IMR-90 (cell line): ENCODE measurements around the gene ACAP2. TPM values are rescaled to one million over a fixed set of nuclear protein-coding genes. Genes with fewer than 3 reads are reported as not detected.

ENCODE experiments used
- ATAC-seq: fragments of 200-7000 bp; cut with Tn5 transposase; 2 replicates; pipeline ENCODE4 v1.9.1; 2020; ENCODE audit warnings: low read depth, mild to moderate bottlenecking, moderate library complexity
- BruUV-seq: library from RNA; stranded (reverse); fragments of 400-500 nt; replicated peaks from 2 replicates; lab custom pipeline; 2021; lab: Mats Ljungman, UMichigan
- CTCF ChIA-PET: fragments of 300-600 bp; formaldehyde crosslinking; extraction: SDS; loops from one replicate; lab custom pipeline; 2021; ENCODE audit warnings: antibody characterized with exemption; lab: Yijun Ruan, JAX
- POLR2A ChIA-PET: fragments of 300-600 bp; sonication (Branson Sonifier 250); formaldehyde crosslinking; loops from one replicate; lab custom pipeline; 2022; ENCODE audit warnings: antibody characterized with exemption; ENCODE audit not compliant: unreplicated experiment; lab: Charles Lee
- DNase-seq: peaks from one replicate; pipeline ENCODE4 v3.0.0; 2013
- H2AFZ ChIP-seq: replicated peaks from 2 replicates; pipeline ENCODE3; 2013; ENCODE audit warnings: low read length, mild to moderate bottlenecking; ENCODE audit not compliant: poor library complexity
- H2AK5ac ChIP-seq: 2 replicates; pipeline ENCODE4 v1.6.1; 2013; ENCODE audit warnings: low read depth, low read length, inconsistent platforms
- H2AK9ac ChIP-seq: replicated peaks from 2 replicates; pipeline ENCODE3; 2013; ENCODE audit warnings: mild to moderate bottlenecking, low read depth, low read length, moderate library complexity; ENCODE audit not compliant: poor library complexity
- H2BK120ac ChIP-seq: 2 replicates; pipeline ENCODE4 v1.6.1; 2013; ENCODE audit warnings: low read depth, low read length, inconsistent platforms
- H2BK15ac ChIP-seq: 3 replicates; pipeline ENCODE4 v1.6.1; 2013; ENCODE audit warnings: low read depth, low read length, inconsistent platforms
- H2BK20ac ChIP-seq: 2 replicates; pipeline ENCODE4 v1.6.1; 2013; ENCODE audit warnings: low read depth, mild to moderate bottlenecking, inconsistent platforms, low read length, moderate library complexity
- H2BK5ac ChIP-seq: 2 replicates; pipeline ENCODE4 v1.6.1; 2013; ENCODE audit warnings: mild to moderate bottlenecking, low read depth, low read length, inconsistent platforms; ENCODE audit not compliant: poor library complexity, severe bottlenecking
- H3K14ac ChIP-seq: replicated peaks from 2 replicates; pipeline ENCODE4 v1.6.1; 2013; ENCODE audit warnings: low read depth, low read length, inconsistent platforms
- H3K18ac ChIP-seq: 2 replicates; pipeline ENCODE4 v1.6.1; 2013; ENCODE audit warnings: low read depth, low read length, control low read depth
- H3K23ac ChIP-seq: 2 replicates; pipeline ENCODE4 v1.6.1; 2013; ENCODE audit warnings: low read depth, low read length, inconsistent platforms
- H3K27ac ChIP-seq: 2 replicates; pipeline ENCODE4 v1.5.1; 2013; ENCODE audit warnings: mild to moderate bottlenecking, control low read depth, low read length; ENCODE audit not compliant: insufficient read depth
- H3K27me3 ChIP-seq: 2 replicates; pipeline ENCODE4 v1.6.1; 2013; ENCODE audit warnings: low read length; ENCODE audit not compliant: control insufficient read depth, insufficient read depth
- H3K36me3 ChIP-seq: 2 replicates; pipeline ENCODE4 v1.6.1; 2013; ENCODE audit warnings: low read length, mixed read lengths; ENCODE audit not compliant: control insufficient read depth, insufficient read depth
- H3K4ac ChIP-seq: 2 replicates; pipeline ENCODE4 v1.6.1; 2013; ENCODE audit warnings: low read depth, low read length, inconsistent platforms
- H3K4me1 ChIP-seq: 2 replicates; pipeline ENCODE4 v1.6.1; 2013; ENCODE audit warnings: low read length, mixed read lengths; ENCODE audit not compliant: control insufficient read depth, insufficient read depth
- H3K4me2 ChIP-seq: 2 replicates; pipeline ENCODE4 v1.6.1; 2013; ENCODE audit warnings: low read depth, mild to moderate bottlenecking, control low read depth, low read length, moderate library complexity
- H3K4me3 ChIP-seq: 2 replicates; pipeline ENCODE4 v1.5.1; 2013; ENCODE audit warnings: low read depth, mild to moderate bottlenecking, control low read depth, low read length, moderate library complexity; ENCODE audit not compliant: insufficient read depth
- H3K56ac ChIP-seq: 2 replicates; pipeline ENCODE4 v1.6.1; 2013; ENCODE audit warnings: low read length, inconsistent platforms; ENCODE audit not compliant: insufficient read depth; ENCODE audit errors: extremely low read depth
- H3K79me1 ChIP-seq, 2 experiments: 2 replicates each; pipeline ENCODE4 v1.6.1; 2013; ENCODE audit warnings: low read length in 2 of 2, inconsistent platforms in 1 of 2, low read depth in 1 of 2
- H3K9ac ChIP-seq: 2 replicates; pipeline ENCODE4 v1.6.1; 2013; ENCODE audit warnings: low read depth, low read length, control low read depth
- H3K9me1 ChIP-seq: 2 replicates; pipeline ENCODE4 v1.6.1; 2013; ENCODE audit warnings: low read length, inconsistent platforms; ENCODE audit not compliant: insufficient read depth
- H3K9me3 ChIP-seq: 2 replicates; pipeline ENCODE4 v1.6.1; 2013; ENCODE audit warnings: low read length; ENCODE audit not compliant: control insufficient read depth, insufficient read depth
- H4K20me1 ChIP-seq: 2 replicates; pipeline ENCODE4 v1.6.1; 2013; ENCODE audit warnings: low read length, inconsistent platforms; ENCODE audit not compliant: insufficient read depth
- H4K5ac ChIP-seq: 2 replicates; pipeline ENCODE4 v1.6.1; 2013; ENCODE audit warnings: mild to moderate bottlenecking, low read depth, low read length, control low read depth
- H4K8ac ChIP-seq, 2 experiments: 2 replicates each; pipeline ENCODE4 v1.6.1; 2013; ENCODE audit warnings: low read depth in 2 of 2, low read length in 2 of 2, control low read depth in 1 of 2, inconsistent platforms in 1 of 2
- H4K91ac ChIP-seq: 2 replicates; pipeline ENCODE4 v1.6.1; 2013; ENCODE audit warnings: low read depth, low read length, inconsistent platforms; ENCODE audit not compliant: insufficient read depth
- BHLHE40 ChIP-seq: fragments of 150-350 bp; IDR thresholded peaks from 2 replicates; pipeline ENCODE4 v1.6.1; 2016; ENCODE audit warnings: mild to moderate bottlenecking, low read depth, low read length
- CEBPB ChIP-seq: IDR thresholded peaks from 2 replicates; pipeline ENCODE4 v1.6.1; 2012; ENCODE audit warnings: low read depth, low read length, improper control_type of control experiment
- CHD1 ChIP-seq: IDR thresholded peaks from 2 replicates; pipeline ENCODE4 v1.6.1; 2012; ENCODE audit warnings: low read depth, low read length, improper control_type of control experiment
- ELK1 ChIP-seq: fragments of 150-350 bp; IDR thresholded peaks from 2 replicates; pipeline ENCODE4 v1.6.1; 2016; ENCODE audit warnings: low read depth, mild to moderate bottlenecking, low read length, moderate library complexity, borderline replicate concordance
- FOS ChIP-seq: fragments of 150-350 bp; IDR thresholded peaks from 2 replicates; pipeline ENCODE4 v1.6.1; 2016; ENCODE audit warnings: low read depth, low read length
- MAFK ChIP-seq: IDR thresholded peaks from 2 replicates; pipeline ENCODE4 v1.6.1; 2012; ENCODE audit warnings: low read depth, low read length, improper control_type of control experiment
- MXI1 ChIP-seq: IDR thresholded peaks from 2 replicates; pipeline ENCODE4 v1.6.1; 2012; ENCODE audit warnings: low read depth, mild to moderate bottlenecking, low read length, moderate library complexity, borderline replicate concordance
- POLR2A ChIP-seq: IDR thresholded peaks from 2 replicates; pipeline ENCODE4 v1.6.1; 2012; ENCODE audit warnings: mild to moderate bottlenecking, low read depth, low read length
- RAD21 ChIP-seq: IDR thresholded peaks from 2 replicates; pipeline ENCODE4 v1.6.1; 2012; ENCODE audit warnings: low read length, improper control_type of control experiment
- RCOR1 ChIP-seq: IDR thresholded peaks from 2 replicates; pipeline ENCODE4 v1.6.1; 2012; ENCODE audit warnings: mild to moderate bottlenecking, low read length, improper control_type of control experiment; ENCODE audit not compliant: insufficient replicate concordance
- RFX5 ChIP-seq: IDR thresholded peaks from 2 replicates; pipeline ENCODE4 v1.8.0; 2012; ENCODE audit warnings: low read depth, mild to moderate bottlenecking, low read length, moderate library complexity
- SMC3 ChIP-seq: fragments of 150-350 bp; IDR thresholded peaks from 2 replicates; pipeline ENCODE4 v1.6.1; 2016; ENCODE audit warnings: low read depth, mild to moderate bottlenecking, antibody characterized with exemption, low read length, moderate library complexity
- WGBS, 2 experiments: methylation state at CpG; one replicate each; pipeline versions ENCODE4 v1.1.5 to v1.1.7; 2013; ENCODE audit warnings: missing lambda C conversion rate in 2 of 2; ENCODE audit not compliant: insufficient read length in 1 of 2; ENCODE audit errors: extremely low coverage in 2 of 2; 5-methylcytosine and 5-hydroxymethylcytosine counted together
- dilution Hi-C: fragments of 300-500 bp; cut with HindIII; formaldehyde crosslinking; loops from one replicate; pipeline ENCODE4 v1.14.3; 2018; ENCODE audit warnings: low sequenced_read_pairs; ENCODE audit not compliant: unreplicated experiment
- in situ Hi-C: fragments of 300-500 bp; cut with MboI; formaldehyde crosslinking; loops from 3 replicates; pipeline ENCODE4 v1.14.3; 2019; ENCODE audit warnings: low sequenced_read_pairs, inconsistent platforms, mixed read lengths
- intact Hi-C: fragments of 100-400 bp; cut with micrococcal nuclease; formaldehyde crosslinking; loops from 2 replicates; pipeline ENCODE4 v1.10.0; 2022
- polyA plus RNA-seq, 3 experiments: library from polyadenylated mRNA; depleted of rRNA; stranded (reverse); fragments of >200 nt; gene quantifications; 2 replicates each; pipeline ENCODE4 v1.2.3, GENCODE V29; 2012; ENCODE audit warnings: low replicate concordance in 1 of 3
- total RNA-seq: library from RNA; depleted of rRNA; stranded (reverse); fragments of >200 nt; gene quantifications from 2 replicates; pipeline ENCODE4 v1.2.3, GENCODE V29; 2012
- TF ChIP-seq, protein P1 (sequence below): fragments of 150-350 bp; IDR thresholded peaks from 2 replicates; pipeline ENCODE4 v1.6.1; 2017; ENCODE audit warnings: mild to moderate bottlenecking, antibody characterized with exemption, low read length, low read depth
- TF ChIP-seq, protein P2 (sequence below): conservative IDR thresholded peaks from 2 replicates; pipeline ENCODE4 v1.5.1; 2012; ENCODE audit warnings: mild to moderate bottlenecking, low read depth, low read length, improper control_type of control experiment

The ACAP2 gene
- total and polyA plus RNA-seq, 2 of the 4 experiments (the other 2 are of a cell fraction) = 11.9 to 35.1 TPM

GRCh38 chr3:195260280-195260905 lies 182.4 kb downstream of the ACAP2 start:
- H2AK5ac ChIP-seq = peak overlapping the region; percentile 56; the same call in 1 of the 2 replicates
- in situ Hi-C loops (no loop called here), dilution Hi-C loops (no loop called here), intact Hi-C loops (loop anchor here (1.0 to 5.0 kb wide), 6 partner anchors 56 to 928 kb away; no protein-coding TSS in a partner anchor)
- ChIA-PET POLR2A (no interaction called here), CTCF (interaction anchor here (0.6 to 1.3 kb wide), 4 partner anchors 105 to 588 kb away, joined by 3 to 7 read pairs (median 3); partner anchors contain the start of genes FAM43A and LSG1)
- H3K23ac ChIP-seq = peak overlapping the region; percentile 79; the same call in 1 of the 2 replicates
- no peak overlapping the region for H3K56ac ChIP-seq
- peaks cover 16% of the 10 kb centered on the region for H3K4me1 ChIP-seq
- peak overlapping the region; percentile 9; the same call in 1 of the 2 replicates for H4K5ac ChIP-seq
- peaks cover 37 to 67% of the 10 kb centered on the region in 2 experiments for H3K79me1 ChIP-seq
- no peaks in the 10 kb centered on the region for H3K27me3 ChIP-seq
- peak overlapping the region; percentile 27; the same call in 1 of the 3 replicates for H2BK15ac ChIP-seq
- no TSS peak for BruUV-seq
- ATAC-seq (no peak; the same call in 1 of the 2 replicates), DNase-seq (no peak)
- H2AFZ ChIP-seq = peak overlapping the region; percentile 89
- H2BK20ac ChIP-seq = no peak overlapping the region
- peak overlapping the region; percentile 87 for H3K4ac ChIP-seq
- H3K9me1 ChIP-seq = peaks cover 17% of the 10 kb centered on the region
- H4K20me1 ChIP-seq = peaks cover 6% of the 10 kb centered on the region; the same call in 1 of the 2 replicates
- WGBS, 2 experiments = 0% methylated on average over 21 of the region's 41 CpGs; no CpG with 5 or more reads in 1 of the 2 experiments
- H3K9me3 ChIP-seq = no peaks in the 10 kb centered on the region
- peak overlapping the region; percentile 80 for H2AK9ac ChIP-seq
- peak overlapping the region; percentile 2; the same call in 1 of the 2 replicates for H3K18ac ChIP-seq
- peak overlapping the region; percentile 49 to 75; a peak in 3 of 4 replicates for H4K8ac ChIP-seq
- peak overlapping the region; percentile 29 for H4K91ac ChIP-seq
- peak overlapping the region; percentile 58 for H3K4me3 ChIP-seq
- peak overlapping the region; percentile 55 for H2BK120ac ChIP-seq
- peak overlapping the region; percentile 20 for H3K27ac ChIP-seq
- H2BK5ac ChIP-seq = no peak overlapping the region
- H3K9ac ChIP-seq = peak overlapping the region; percentile 20
- peak overlapping the region; percentile 82 for H3K4me2 ChIP-seq
- H3K36me3 ChIP-seq = no peaks in the 10 kb centered on the region
- H3K14ac ChIP-seq = peak overlapping the region; percentile 76
- TF ChIP-seq RAD21 (no peak), FOS (no peak), CHD1 (no peak), SMC3 (no peak), MAFK (no peak), ELK1 (no peak), MXI1 (no peak), RFX5 (no peak), BHLHE40 (no peak), RCOR1 (no peak), CEBPB (no peak), POLR2A (no peak)
- TF ChIP-seq, protein P1, sequence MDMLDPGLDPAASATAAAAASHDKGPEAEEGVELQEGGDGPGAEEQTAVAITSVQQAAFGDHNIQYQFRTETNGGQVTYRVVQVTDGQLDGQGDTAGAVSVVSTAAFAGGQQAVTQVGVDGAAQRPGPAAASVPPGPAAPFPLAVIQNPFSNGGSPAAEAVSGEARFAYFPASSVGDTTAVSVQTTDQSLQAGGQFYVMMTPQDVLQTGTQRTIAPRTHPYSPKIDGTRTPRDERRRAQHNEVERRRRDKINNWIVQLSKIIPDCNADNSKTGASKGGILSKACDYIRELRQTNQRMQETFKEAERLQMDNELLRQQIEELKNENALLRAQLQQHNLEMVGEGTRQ = no peak
- TF ChIP-seq, protein P2, sequence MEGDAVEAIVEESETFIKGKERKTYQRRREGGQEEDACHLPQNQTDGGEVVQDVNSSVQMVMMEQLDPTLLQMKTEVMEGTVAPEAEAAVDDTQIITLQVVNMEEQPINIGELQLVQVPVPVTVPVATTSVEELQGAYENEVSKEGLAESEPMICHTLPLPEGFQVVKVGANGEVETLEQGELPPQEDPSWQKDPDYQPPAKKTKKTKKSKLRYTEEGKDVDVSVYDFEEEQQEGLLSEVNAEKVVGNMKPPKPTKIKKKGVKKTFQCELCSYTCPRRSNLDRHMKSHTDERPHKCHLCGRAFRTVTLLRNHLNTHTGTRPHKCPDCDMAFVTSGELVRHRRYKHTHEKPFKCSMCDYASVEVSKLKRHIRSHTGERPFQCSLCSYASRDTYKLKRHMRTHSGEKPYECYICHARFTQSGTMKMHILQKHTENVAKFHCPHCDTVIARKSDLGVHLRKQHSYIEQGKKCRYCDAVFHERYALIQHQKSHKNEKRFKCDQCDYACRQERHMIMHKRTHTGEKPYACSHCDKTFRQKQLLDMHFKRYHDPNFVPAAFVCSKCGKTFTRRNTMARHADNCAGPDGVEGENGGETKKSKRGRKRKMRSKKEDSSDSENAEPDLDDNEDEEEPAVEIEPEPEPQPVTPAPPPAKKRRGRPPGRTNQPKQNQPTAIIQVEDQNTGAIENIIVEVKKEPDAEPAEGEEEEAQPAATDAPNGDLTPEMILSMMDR = no peak
